GM21723 (cell line): ENCODE results near the gene HMCN2.

Experiments
- ATAC-seq: cut with Tn5 transposase; IDR thresholded peaks from one replicate; pipeline ENCODE4 v1.9.1; 2021; ENCODE audit warnings: mild to moderate bottlenecking, moderate library complexity; ENCODE audit not compliant: unreplicated experiment

HMCN2 gene

DNA sequence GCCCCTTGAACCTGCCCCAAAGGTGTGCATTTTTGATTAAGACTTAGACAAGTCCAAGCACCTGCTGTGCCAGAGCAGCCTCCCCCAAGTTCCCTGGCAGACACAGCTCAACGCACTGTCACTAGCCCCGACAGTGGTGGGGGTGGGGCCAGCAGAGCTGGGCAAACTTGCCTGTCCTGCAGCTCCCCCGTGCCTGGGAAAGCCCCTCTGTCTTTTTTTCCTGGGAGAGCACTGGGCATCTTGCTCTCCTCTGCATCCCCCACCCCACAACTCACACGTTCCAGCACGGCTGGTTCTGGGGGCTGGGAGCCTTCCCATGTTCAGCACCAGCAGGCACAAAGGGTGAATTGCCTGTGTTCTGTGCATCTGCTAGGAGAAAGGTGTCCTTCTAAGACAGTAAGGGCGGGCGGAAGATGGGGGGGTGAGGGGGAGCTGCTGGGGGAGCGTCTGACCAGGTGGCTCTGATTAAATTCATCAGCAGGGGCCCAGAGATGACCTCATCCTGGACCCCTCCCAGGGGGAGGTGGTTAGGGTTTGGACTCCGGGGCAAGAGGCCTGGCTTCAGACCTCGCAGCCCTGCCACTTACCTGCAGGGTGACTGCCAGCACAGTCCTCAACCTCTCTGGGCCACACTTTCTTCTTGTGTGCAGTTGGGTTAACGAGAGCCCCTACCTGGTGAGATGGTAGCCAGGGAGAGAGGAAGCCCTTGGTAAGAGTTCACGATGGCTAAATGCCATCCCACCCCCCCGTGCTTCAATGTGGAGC is 23.5 kb downstream of the HMCN2 start:
- ATAC-seq, result no peak

DNA sequence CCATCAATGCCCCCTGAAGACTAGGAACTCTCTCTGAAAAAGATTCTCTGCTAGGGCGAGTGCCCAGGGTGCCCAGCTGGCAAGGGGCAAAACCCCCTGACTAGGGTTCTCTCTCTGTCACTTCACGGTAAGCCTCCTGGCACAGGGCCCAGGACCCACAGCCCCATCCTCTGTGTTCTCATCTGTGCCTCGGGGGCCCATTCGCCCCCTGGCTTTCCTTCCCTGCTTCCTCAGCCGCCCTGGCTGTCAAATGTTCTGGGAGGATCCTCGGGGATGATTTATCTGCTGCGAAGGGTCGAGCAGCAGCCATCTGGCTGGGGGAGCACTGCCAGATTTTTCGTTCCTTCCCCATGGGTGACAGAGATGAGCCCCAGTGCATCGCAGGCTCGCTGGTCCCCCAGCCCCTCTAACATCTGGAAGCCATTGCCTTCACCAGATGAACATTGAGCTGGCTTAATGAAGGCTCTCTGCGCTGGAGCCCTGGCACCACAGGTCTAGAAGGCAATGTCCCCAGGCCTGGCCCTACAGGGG is 24.2 kb downstream of the HMCN2 start:
- ATAC-seq, result no peak

DNA sequence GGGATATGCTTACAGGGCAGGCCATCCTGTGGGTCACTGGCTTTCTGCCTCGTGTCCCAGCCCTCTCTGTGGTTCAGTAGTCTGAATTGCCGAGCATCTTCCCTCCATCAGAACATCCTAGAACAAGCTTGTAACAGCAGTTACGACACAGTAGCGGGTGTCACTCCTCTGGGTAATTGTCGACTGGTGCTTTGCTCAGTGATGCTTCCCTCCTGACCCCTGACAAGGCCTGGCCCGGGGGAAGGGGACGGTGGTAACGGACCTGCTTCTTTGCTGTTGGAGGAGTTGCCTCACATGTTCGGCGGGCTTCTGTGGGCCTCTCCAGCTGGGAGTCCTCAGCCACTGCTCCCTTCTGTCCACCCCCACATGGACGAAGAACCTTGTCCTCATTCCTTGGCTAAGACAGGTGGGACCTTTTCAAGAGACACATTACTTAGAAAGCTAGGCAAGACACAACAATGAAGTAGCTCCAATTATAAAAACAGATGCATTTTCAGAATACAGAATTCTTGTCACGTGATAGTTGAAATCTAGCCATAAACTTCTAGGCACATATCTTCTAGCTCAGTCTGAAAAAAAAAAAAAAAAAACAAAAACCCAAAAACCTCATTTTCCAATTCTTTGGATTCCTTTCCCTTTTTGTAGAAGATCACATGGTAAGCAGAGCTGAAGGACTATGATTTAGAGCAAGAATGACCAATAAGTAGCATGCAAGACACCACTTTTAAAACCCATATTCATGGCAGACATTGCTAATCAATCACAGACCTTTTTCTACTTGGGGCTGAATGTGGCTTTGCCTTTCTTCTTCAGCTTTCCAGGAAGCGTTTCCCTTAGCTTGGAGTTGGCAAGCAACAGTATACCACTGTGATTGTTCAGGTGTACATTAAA is 25.0 kb downstream of the HMCN2 start:
- ATAC-seq, result no peak

DNA sequence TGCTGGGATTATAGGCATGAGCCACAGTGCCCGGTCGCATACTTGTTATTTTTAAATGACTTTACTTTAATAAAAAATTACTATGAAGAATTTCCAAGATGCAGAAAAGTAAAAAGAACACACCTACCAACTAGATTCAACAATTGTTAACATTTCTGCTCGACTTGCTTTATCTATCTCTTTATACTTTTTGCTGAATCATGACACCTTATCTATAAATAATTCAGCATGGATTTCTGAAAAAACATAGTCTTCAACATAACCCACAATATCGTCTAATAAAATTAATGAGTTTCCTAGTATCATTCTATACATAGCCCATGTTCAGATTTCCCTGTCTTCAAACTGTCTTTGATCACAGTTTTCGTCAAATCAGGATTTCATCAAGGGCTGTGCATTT is 25.9 kb downstream of the HMCN2 start:
- ATAC-seq, result no peak

DNA sequence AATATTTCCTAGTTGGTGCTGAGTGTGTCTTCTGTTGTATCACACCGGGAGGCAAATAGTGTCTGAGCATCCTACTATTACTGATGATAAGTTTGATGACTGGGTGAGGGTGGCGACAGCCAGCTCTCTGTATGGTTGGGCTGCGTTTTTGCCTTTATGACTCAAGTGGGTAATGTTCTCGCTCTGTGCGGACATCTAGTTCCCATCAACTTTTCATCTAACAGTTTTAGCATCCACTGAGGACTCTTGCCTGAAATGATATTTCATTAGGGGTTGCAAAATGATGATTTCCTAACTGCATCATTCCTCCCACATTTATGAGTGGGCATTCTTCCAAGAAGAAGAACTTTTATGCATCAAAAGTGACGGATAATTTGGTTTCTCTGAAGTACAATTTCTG is 26.5 kb downstream of the HMCN2 start:
- ATAC-seq, result no peak

DNA sequence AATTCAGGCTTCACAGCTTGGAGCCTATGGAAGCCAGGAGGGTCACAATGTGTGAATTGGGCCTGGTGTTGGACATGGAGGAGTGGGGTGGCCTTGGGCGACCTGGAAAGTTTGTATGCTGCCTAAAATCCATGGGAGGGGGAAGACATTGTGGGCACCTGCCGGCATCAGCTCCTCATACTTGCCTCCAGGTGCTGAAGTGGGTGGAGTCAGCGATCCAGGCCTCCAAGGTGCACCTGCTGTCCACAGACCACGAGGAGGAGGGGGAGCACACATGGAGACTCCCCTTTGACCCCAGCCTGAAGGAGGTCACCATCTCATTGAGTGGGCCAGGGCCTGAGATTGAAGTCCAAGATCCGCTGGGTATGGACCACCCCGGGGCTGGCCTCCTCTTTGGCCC is 29.1 kb downstream of the HMCN2 start:
- no peak for ATAC-seq

DNA sequence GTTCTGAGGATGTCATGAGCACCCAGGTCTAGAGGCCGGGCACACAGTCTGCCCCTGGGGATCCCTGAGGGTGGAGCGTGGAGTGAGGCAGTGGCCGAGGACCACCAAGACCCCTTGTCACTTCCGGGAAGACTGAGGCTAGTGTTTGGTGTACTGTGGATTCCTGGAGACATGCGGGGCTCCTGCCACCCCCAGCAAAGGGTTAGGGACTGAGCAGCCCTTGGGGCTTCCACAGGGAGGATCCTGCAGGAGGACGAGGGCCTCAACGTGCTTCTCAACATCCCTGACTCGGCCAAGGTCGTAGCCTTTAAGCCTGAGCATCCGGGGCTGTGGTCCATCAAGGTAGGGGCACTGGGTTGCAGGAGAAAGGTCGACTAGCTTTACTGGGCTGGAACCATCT is 29.9 kb downstream of the HMCN2 start:
- no peak for ATAC-seq

DNA sequence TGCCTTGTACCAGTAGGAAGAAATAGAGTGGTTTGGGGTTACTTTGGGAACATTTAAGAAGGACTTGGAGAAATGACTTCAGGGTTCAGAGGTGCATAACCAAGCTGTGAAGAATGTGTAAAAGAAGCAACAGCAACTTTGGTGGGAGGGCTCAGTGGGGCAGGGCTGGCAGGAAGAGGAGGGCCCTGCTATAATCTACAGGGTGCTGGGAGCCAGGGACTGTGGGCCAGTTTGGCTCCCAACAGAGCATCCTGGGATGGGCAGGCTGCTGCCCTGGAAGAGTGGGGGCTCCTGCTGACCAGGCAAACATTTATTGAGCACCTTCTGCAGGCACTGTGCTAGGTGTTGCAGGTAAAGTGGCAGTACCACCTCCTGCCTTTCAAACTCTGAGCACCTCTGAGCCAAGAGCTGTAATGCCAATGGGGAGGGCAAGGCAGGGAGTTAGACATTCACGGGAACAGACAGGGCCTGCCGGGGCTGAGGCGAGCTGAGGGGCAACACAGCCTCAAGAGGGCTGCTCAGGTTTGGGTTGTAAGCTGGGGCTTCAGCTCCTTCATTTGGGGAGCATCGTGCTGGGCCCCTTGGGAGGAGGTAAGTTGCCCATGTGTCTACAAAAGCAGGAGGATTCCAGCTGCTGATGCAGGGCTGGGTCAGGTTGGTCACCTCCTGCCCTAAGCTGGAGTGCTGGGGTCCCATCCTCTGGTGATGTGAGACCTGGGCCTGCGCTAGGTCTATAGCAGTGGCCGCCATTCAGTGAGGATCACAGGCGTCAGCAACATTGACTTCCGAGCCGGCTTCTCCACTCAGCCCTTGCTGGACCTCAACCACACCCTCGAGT is 30.6 kb downstream of the HMCN2 start:
- no peak for ATAC-seq

DNA sequence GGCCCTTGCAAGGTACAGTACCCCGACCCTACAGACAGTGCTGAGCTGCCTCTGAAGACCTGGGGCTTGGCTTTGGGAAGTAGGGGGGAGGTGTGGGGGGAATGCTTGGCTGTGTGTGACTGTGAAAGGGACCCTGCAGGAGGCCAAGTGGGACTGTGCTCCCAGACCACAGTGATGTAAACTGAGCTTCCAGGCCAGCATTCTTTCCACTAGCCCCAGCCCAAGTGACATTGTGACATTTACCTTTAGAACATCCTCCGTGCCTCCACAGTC is 31.2 kb downstream of the HMCN2 start:
- ATAC-seq, result no peak

DNA sequence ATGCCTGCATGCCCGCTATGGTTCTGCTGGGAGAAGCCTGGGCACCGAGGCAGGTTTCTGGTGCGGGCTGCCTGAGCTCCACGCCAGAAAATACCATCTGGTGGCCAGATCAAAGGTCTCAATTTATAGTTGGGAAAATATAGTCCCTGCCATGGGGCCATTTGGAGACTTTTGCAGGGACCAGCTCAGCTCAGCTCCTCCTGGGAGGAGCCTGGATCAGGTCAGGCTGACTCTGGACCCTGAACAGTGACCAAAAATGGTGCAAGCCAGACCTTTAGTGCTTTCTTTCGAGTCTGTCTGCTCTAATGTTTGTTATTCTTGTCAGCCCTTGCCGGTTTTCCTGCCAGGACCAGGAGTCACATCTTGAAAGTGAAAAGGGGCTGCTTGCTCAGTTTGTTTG is 31.8 kb downstream of the HMCN2 start:
- ATAC-seq, result no peak

DNA sequence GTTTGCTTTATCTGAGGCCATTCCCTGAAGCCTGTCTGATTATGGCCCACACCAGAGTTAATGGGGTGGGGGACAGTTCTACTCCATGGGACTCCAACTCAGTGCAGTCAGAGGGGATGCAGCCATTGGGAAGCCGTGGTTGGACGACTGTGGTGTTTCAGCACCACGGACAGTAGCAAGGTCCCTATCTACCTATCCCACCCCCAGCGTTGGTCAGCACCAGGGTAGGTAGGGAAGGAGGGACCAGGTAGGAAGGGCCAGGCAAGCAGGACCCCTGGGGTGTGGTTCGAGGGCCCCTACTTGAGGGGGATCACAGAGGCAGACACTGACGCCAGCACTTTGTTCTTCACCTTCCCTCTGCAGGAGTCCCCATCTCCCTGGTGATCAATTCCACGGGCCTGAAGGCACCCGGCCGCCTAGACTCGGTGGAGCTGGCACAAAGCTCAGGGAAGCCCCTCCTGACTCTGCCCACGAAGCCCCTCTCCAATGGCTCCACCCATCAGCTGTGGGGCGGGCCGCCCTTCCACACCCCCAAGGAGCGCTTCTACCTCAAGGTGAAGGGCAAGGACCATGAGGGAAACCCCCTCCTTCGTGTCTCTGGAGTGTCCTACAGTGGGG is 33.2 kb downstream of the HMCN2 start:
- ATAC-seq, result no peak

DNA sequence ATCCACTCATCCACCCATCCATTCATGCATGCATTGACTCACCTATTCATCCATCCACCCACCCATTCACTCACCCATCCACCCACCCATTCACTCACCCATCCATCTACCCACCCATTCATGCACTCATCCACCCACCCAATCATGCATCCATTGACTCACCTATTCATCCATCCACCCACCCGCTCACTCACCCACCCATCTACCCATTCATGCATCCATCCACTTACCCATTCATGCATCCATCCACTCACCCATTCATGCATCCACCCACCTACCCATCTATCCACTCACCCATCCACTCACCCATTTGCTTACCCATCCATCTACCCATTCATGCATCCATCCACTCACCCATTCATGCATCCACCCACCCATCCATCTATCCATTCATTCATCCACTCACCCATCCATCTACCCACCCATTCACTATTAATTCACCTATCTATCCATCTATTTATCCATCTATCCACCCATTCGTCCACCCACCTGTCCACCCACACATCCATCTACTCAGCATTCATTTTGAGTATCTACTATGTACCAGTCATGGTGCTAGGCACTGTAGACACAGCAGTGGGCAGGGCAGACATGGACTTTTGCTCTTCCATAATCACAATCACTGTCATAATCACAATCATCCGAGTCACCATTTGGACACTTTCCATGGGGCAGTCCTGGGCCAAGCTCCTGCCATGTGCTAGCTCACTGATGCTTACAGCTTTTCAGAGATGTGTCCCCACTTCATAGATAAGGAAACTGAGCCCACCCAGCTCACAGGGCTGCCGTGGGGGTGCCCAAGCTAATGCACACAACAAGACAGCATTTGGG is 34.4 kb downstream of the HMCN2 start:
- ATAC-seq, result no peak

DNA sequence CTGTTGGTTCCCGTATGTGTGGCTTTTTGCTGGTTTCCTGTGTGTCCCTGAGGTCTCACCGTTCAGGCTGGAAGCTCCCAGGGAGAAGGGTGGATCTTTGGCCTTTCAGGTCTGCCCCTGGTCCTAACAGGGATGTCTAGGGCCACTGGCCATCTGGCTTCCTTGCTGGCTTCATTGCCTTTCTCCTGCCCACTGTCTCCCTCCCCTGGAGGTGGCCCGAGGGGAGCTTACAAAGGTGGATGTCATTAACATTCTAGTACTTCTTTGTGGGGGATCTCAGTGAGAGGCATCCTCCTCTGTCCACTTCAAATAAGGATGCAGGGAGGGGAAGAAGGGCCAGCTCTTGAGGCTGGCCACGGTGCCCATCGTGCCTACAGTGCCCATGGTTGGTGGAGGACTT is 35.2 kb downstream of the HMCN2 start:
- ATAC-seq, result no peak

DNA sequence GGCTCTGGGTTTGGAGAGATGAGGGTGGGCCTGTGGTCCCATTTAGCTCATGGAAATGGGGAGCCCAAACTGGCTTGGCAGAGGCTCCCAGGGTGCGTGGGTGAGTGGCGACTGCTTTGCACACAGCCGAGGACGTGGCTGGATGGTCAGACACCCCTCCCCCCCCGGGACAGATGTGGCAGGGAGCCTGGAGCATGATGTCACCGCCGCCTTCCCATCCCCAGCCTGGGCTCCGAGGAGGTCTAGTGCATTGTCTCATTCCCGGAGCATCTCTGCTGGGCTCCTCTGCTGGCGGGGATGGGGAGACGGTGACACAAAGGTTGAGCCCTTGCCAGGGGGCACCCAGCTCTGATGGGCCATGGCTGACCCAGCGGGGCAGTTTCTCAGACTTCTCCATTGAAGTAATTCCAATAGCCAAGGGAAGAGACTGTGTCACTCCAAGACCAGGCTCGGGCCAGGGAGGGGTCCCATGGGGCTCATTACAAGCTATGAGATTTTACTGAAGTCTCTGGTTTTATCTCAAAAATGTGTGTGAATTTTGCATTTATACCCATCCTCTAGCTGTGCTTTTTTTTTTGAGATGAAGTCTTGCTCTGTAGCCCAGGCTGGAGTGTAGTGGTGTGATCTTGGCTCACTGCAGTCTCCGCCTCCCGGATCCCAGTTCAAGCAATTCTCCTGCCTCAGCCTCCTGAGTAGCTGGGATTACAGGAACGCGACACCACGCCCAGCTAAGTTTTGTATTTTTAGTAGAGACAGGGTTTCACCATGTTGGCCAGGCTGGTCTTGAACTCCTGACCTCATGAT is 36.1 kb downstream of the HMCN2 start:
- no peak for ATAC-seq

DNA sequence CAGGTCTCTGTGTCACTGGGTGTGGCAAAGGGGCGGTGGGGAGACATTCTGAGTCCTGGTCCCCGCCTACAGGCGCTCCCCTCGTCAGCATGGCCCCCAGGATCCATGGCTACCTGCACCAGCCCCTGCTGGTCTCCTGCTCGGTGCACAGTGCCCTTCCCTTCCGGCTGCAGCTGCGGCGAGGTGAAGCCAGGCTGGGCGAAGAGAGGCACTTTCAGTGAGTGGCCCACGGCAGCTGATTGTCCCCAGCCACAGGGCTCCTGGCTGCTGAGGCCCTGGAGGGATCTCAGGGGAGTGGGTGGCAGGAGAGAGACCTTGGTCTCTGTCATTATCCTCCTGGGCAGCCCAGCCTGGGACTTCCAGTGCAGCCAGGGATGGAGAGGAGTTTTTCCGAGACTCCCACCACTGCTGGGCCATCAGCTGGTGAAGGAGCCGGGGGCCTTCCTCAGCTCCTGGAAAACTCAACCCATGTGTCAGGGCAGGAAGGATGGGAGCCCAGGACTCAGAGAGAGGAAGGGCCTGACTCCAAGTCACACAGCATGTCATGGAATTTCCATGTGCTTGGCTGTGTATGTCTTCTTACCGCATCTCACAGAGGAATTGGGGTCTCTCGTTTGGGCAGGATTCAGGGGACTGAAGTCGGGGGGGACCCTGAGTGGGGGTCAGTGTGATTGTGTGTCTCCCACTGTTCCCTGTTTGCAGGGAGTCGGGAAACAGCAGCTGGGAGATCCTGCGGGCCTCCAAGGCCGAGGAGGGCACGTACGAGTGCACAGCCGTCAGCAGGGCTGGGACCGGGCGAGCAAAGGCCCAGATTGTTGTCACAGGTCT is 37.4 kb downstream of the HMCN2 start:
- ATAC-seq, result no peak

DNA sequence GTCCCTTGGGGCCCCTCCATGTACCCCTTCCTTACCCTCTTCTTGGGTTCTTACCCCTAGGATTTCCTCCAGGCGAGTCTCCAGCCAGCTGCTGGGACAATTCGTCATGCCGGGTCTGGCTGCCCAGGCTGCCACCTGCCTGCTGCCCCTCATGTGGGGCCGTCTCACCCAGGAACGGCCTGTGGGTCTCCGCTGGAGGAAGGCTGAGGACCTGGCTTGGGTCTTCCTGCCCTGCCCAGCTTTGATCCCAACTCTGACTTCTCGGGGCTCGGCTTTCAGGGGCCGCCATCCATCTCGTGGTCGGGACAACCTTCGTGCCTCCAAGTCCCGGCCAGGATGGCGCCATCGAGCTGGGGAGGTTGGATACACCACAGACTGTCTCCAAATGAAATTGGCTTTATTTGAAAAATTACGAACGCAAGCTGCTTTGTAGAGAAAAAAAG is 38.1 kb downstream of the HMCN2 start:
- ATAC-seq, result no peak

DNA sequence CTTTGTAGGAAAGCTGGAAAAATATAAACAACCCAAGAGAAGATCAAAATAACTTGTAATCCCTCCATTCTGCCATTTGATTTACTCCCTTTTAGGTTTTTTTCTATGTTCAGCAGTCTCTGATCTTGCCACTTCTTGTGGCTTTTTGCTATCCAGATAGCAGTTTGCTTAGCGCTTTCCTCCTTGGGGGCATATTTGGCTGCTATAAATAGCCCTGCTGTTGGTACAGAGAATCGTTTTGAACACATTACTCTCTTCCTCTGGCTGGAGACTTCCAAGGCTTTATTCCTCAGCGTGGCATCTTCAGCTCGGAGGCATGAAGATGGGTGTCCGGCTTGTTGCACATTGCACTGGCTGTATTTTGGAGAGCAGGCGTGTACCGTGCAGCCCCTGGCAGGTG is 38.6 kb downstream of the HMCN2 start:
- ATAC-seq, result no peak

DNA sequence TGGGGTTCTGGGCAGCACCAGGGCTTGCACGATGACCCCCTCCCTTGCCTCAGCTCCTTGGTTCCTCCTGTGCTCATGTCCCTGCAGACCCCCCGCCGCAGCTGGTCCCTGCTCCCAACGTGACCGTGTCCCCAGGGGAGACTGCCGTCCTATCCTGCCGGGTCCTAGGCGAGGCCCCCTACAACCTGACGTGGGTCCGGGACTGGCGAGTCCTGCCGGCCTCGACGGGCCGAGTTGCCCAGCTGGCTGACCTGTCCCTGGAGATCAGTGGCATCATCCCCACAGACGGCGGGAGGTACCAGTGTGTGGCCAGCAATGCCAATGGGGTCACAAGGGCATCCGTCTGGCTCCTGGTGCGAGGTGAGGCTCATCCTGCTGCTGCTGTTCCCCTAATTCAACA is 39.1 kb downstream of the HMCN2 start:
- no peak for ATAC-seq
